Kidney epithelial cell (primary cell): Measurements from ENCODE around the gene OTUB1. TPM values are rescaled to one million over a fixed set of nuclear protein-coding genes. Genes with fewer than 3 reads are reported as not detected.

Source experiments
- DNase-seq: peaks from one replicate; pipeline ENCODE4 v3.0.0-alpha.2; 2010; ENCODE audit warnings: low read depth
- H3K27me3 ChIP-seq: 2 replicates; pipeline ENCODE4 v1.6.0; 2011; ENCODE audit warnings: low read length; ENCODE audit not compliant: control insufficient read depth, insufficient read depth
- H3K36me3 ChIP-seq: 2 replicates; pipeline ENCODE4 v1.5.1; 2011; ENCODE audit warnings: low read length; ENCODE audit not compliant: control insufficient read depth, insufficient read depth
- H3K4me3 ChIP-seq: 2 replicates; pipeline ENCODE4 v1.5.1; 2011; ENCODE audit warnings: low read depth, mild to moderate bottlenecking, control low read depth, low read length
- CTCF ChIP-seq: IDR thresholded peaks from 2 replicates; pipeline ENCODE4 v1.5.1; 2011; ENCODE audit warnings: mild to moderate bottlenecking, moderate library complexity, low read length, control low read depth, inconsistent platforms; ENCODE audit not compliant: insufficient read depth, poor library complexity, severe bottlenecking
- total RNA-seq: library from RNA; depleted of rRNA; stranded (reverse); fragments of >200 nt; gene quantifications from 2 replicates; pipeline ENCODE4 v1.2.3, GENCODE V29; 2015

OTUB1 gene
- total RNA-seq, 1 donor from 2014 or later = 100.0 TPM

GRCh38 chr11:64001484-64002420 is 15.5 kb downstream of the OTUB1 start:
- no peak for TF ChIP-seq CTCF
- DNase-seq = no peak
- Histone ChIP-seq H3K4me3 (no peak overlapping the region), H3K27me3 (peaks cover 29% of the 10 kb centered on the region), H3K36me3 (peaks cover 6% of the 10 kb centered on the region)

- H3K36me3 ChIP-seq = no peaks in the 10 kb centered on the region
- H3K4me3 ChIP-seq = no peak overlapping the region
- peaks cover 47% of the 10 kb centered on the region for H3K27me3 ChIP-seq
- DNase-seq = no peak
- TF ChIP-seq CTCF = no peak
Observed at GRCh38 chr11:64003807-64004589, 17.8 kb downstream of the OTUB1 start.

GRCh38 chr11:64004590-64004984 is 18.3 kb downstream of the OTUB1 start:
- no peak overlapping the region for H3K4me3 ChIP-seq
- H3K36me3 ChIP-seq = no peaks in the 10 kb centered on the region
- TF ChIP-seq CTCF = no peak
- H3K27me3 ChIP-seq = peaks cover 46% of the 10 kb centered on the region
- no peak for DNase-seq

- DNase-seq = no peak
- no peak for TF ChIP-seq CTCF
- Histone ChIP-seq H3K4me3 (no peak overlapping the region), H3K27me3 (peaks cover 40% of the 10 kb centered on the region), H3K36me3 (no peaks in the 10 kb centered on the region)
Observed at GRCh38 chr11:64005691-64006090, 19.5 kb downstream of the OTUB1 start.

GRCh38 chr11:64006398-64006797 is 20.2 kb downstream of the OTUB1 start:
- DNase-seq = no peak
- no peak for TF ChIP-seq CTCF
- peaks cover 33% of the 10 kb centered on the region for H3K27me3 ChIP-seq
- no peaks in the 10 kb centered on the region for H3K36me3 ChIP-seq
- H3K4me3 ChIP-seq = no peak overlapping the region
